HEK293 (cell line): ENCODE data around the gene EFCAB11.

Experiments
- CTCF ChIA-PET: fragments of 350-600 bp; formaldehyde crosslinking; extraction: SDS; loops from one replicate; lab custom pipeline; 2021; ENCODE audit warnings: antibody characterized with exemption; lab: Yijun Ruan, JAX
- POLR2A ChIA-PET: fragments of 300-600 bp; formaldehyde crosslinking; extraction: SDS; loops from one replicate; lab custom pipeline; 2020; ENCODE audit warnings: antibody characterized with exemption, inconsistent platforms; lab: Yijun Ruan, JAX
- H3K27ac ChIP-seq: fragments of 200-500 bp; sonication (Bioruptor generic); 2 replicates; pipeline ENCODE4 v1.5.1; 2014; ENCODE audit warnings: low read depth, low read length, control low read depth, inconsistent platforms; ENCODE audit errors: extremely low read depth
- H3K36me3 ChIP-seq, 2 experiments: fragments of 200-500 bp in 1 of 2; sonication (Bioruptor generic) in 1 of 2; 1 replicate in 1 of 2; 2 replicates in 1 of 2; pipeline ENCODE4 v1.5.1; 2014 to 2017; ENCODE audit warnings: inconsistent platforms in 2 of 2, low read length in 2 of 2; ENCODE audit not compliant: control insufficient read depth in 2 of 2, insufficient read depth in 1 of 2
- H3K4me1 ChIP-seq: fragments of 200-500 bp; sonication (Bioruptor generic); 2 replicates; pipeline ENCODE4 v1.5.1; 2014; ENCODE audit warnings: mild to moderate bottlenecking, low read length, inconsistent platforms; ENCODE audit not compliant: control insufficient read depth, insufficient read depth
- H3K4me3 ChIP-seq: 2 replicates; pipeline ENCODE4 v1.5.1; 2011; ENCODE audit warnings: low read depth, mild to moderate bottlenecking, control low read depth, low read length, moderate library complexity
- H3K9me3 ChIP-seq: fragments of 200-500 bp; sonication (Bioruptor generic); 2 replicates; pipeline ENCODE4 v1.5.1; 2014; ENCODE audit warnings: low read depth, low read length, inconsistent platforms; ENCODE audit not compliant: control insufficient read depth, insufficient read depth
- BCL11A ChIP-seq: fragments of 450-650 bp; formaldehyde crosslinking; IDR thresholded peaks from 2 replicates; pipeline ENCODE4 v1.5.1; 2016; ENCODE audit warnings: low read depth, missing biosample characterization, missing genetic modification characterization
- BCL6B ChIP-seq: fragments of 450-650 bp; formaldehyde crosslinking; IDR thresholded peaks from 2 replicates; pipeline ENCODE4 v1.5.1; 2017; ENCODE audit warnings: missing biosample characterization, missing genetic modification characterization
- ELK4 ChIP-seq: IDR thresholded peaks from 2 replicates; pipeline ENCODE4 v1.6.1; 2011; ENCODE audit warnings: mild to moderate bottlenecking, low read depth, low read length, borderline replicate concordance
- RBAK ChIP-seq: fragments of 450-650 bp; formaldehyde crosslinking; IDR thresholded peaks from 2 replicates; pipeline ENCODE4 v1.5.1; 2016; ENCODE audit warnings: missing biosample characterization, missing genetic modification characterization
- SCRT1 ChIP-seq: fragments of 450-650 bp; formaldehyde crosslinking; IDR thresholded peaks from 2 replicates; pipeline ENCODE4 v1.5.1; 2016; ENCODE audit warnings: missing biosample characterization, missing genetic modification characterization, borderline replicate concordance
- SP3 ChIP-seq: fragments of 450-650 bp; formaldehyde crosslinking; IDR thresholded peaks from 2 replicates; pipeline ENCODE4 v1.5.1; 2016; ENCODE audit warnings: missing biosample characterization, missing genetic modification characterization
- ZFP41 ChIP-seq: fragments of 450-650 bp; formaldehyde crosslinking; IDR thresholded peaks from 2 replicates; pipeline ENCODE4 v1.5.1; 2016; ENCODE audit warnings: missing biosample characterization, missing genetic modification characterization, borderline replicate concordance
- ZNF138 ChIP-seq: fragments of 450-650 bp; formaldehyde crosslinking; IDR thresholded peaks from 2 replicates; pipeline ENCODE4 v1.5.1; 2016; ENCODE audit warnings: missing biosample characterization, missing genetic modification characterization, borderline replicate concordance
- ZNF202 ChIP-seq: fragments of 450-650 bp; formaldehyde crosslinking; IDR thresholded peaks from 2 replicates; pipeline ENCODE4 v1.5.1; 2016; ENCODE audit warnings: missing biosample characterization, missing genetic modification characterization, borderline replicate concordance
- ZNF221 ChIP-seq: fragments of 450-650 bp; formaldehyde crosslinking; IDR thresholded peaks from 2 replicates; pipeline ENCODE4 v1.5.1; 2017; ENCODE audit warnings: missing biosample characterization, missing genetic modification characterization, borderline replicate concordance
- ZNF350 ChIP-seq: fragments of 450-650 bp; formaldehyde crosslinking; IDR thresholded peaks from 2 replicates; pipeline ENCODE4 v1.5.0; 2017; ENCODE audit warnings: missing biosample characterization, mild to moderate bottlenecking, missing genetic modification characterization
- ZNF426 ChIP-seq: fragments of 450-650 bp; formaldehyde crosslinking; IDR thresholded peaks from 2 replicates; pipeline ENCODE4 v1.5.1; 2017; ENCODE audit warnings: missing biosample characterization, missing genetic modification characterization, mild to moderate bottlenecking, inconsistent platforms, moderate library complexity
- ZNF433 ChIP-seq: fragments of 450-650 bp; formaldehyde crosslinking; IDR thresholded peaks from 2 replicates; pipeline ENCODE4 v1.5.1; 2016; ENCODE audit warnings: missing biosample characterization, missing genetic modification characterization, low read depth
- ZNF558 ChIP-seq: fragments of 450-650 bp; formaldehyde crosslinking; IDR thresholded peaks from 2 replicates; pipeline ENCODE4 v1.5.1; 2016; ENCODE audit warnings: missing biosample characterization, missing genetic modification characterization
- ZNF610 ChIP-seq: fragments of 450-650 bp; formaldehyde crosslinking; IDR thresholded peaks from 2 replicates; pipeline ENCODE4 v1.5.1; 2016; ENCODE audit warnings: missing biosample characterization, missing genetic modification characterization, borderline replicate concordance
- ZNF692 ChIP-seq: fragments of 450-650 bp; formaldehyde crosslinking; IDR thresholded peaks from 2 replicates; pipeline ENCODE4 v1.5.1; 2016; ENCODE audit warnings: missing biosample characterization, missing genetic modification characterization
- ZNF701 ChIP-seq: fragments of 450-650 bp; formaldehyde crosslinking; IDR thresholded peaks from 2 replicates; pipeline ENCODE4 v1.5.1; 2016; ENCODE audit warnings: missing biosample characterization, missing genetic modification characterization
- ZNF837 ChIP-seq: fragments of 450-650 bp; formaldehyde crosslinking; IDR thresholded peaks from 2 replicates; pipeline ENCODE4 v1.5.1; 2016; ENCODE audit warnings: missing biosample characterization, missing genetic modification characterization
- ZSCAN30 ChIP-seq: fragments of 450-650 bp; IDR thresholded peaks from 2 replicates; pipeline ENCODE4 v1.5.1; 2018; ENCODE audit warnings: missing biosample characterization, mild to moderate bottlenecking, missing genetic modification characterization, moderate library complexity
- TF ChIP-seq, protein P1 (sequence below): sonication (generic); formaldehyde crosslinking; IDR thresholded peaks from 2 replicates; pipeline ENCODE4 v1.8.1; 2022; ENCODE audit warnings: mild to moderate bottlenecking, moderate library complexity, missing genetic modification reagents

Gene EFCAB11

GRCh38 chr14:89933002-89933401 is 21.5 kb downstream of the EFCAB11 start:
- TF ChIP-seq ZSCAN30 (0 out of 2 replicates have a peak, but pooled peaks have one; percentile 33), ZNF350 (tag by site-specific recombination) (peak; percentile 69), ZNF426 (tag by site-specific recombination) (no peak)
- Histone ChIP-seq H3K4me3 (no peak overlapping the region), H3K36me3 (peaks cover 0 to 17% of the 10 kb centered on the region in 2 experiments; a peak in 2 of 3 replicates), H3K4me1 (peaks cover 4% of the 10 kb centered on the region), H3K9me3 (no peaks in the 10 kb centered on the region), H3K27ac (no peak overlapping the region)
- ChIA-PET CTCF (interaction anchor here (0.6 to 0.8 kb wide), 2 partner anchors 40 to 438 kb away, joined by 3 to 4 read pairs; no protein-coding TSS in a partner anchor), POLR2A (no interaction called here)

GRCh38 chr14:89927186-89927865 is 27.2 kb downstream of the EFCAB11 start:
- Histone ChIP-seq H3K36me3 (peaks cover 0 to 22% of the 10 kb centered on the region in 2 experiments; a peak in 2 of 3 replicates), H3K27ac (no peak overlapping the region), H3K9me3 (no peaks in the 10 kb centered on the region), H3K4me1 (no peaks in the 10 kb centered on the region), H3K4me3 (no peak overlapping the region)
- ChIA-PET POLR2A (no interaction called here), CTCF (interaction anchor here (0.6 to 2.1 kb wide), 2 partner anchors 10 to 12 kb away, joined by 4 to 13 read pairs; no protein-coding TSS in a partner anchor)
- TF ChIP-seq ZNF692 (tag by site-specific recombination) (no peak), ZNF837 (no peak), ZNF202 (no peak), SP3 (no peak), ZNF221 (tag by site-specific recombination) (no peak), ZFP41 (no peak), ZNF701 (tag by site-specific recombination) (no peak), ZNF610 (no peak), ZNF138 (tag by site-specific recombination) (no peak), BCL11A (tag by site-specific recombination) (no peak), ZNF433 (tag by site-specific recombination) (no peak), RBAK (no peak), ZNF558 (no peak), SCRT1 (tag by site-specific recombination) (no peak), ELK4 (no peak), BCL6B (tag by site-specific recombination) (no peak)
- TF ChIP-seq, protein P1, sequence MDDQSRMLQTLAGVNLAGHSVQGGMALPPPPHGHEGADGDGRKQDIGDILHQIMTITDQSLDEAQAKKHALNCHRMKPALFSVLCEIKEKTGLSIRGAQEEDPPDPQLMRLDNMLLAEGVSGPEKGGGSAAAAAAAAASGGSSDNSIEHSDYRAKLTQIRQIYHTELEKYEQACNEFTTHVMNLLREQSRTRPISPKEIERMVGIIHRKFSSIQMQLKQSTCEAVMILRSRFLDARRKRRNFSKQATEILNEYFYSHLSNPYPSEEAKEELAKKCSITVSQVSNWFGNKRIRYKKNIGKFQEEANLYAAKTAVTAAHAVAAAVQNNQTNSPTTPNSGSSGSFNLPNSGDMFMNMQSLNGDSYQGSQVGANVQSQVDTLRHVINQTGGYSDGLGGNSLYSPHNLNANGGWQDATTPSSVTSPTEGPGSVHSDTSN (CRISPR knock-in tag): no peak
